Subcutaneous adipose tissue (tissue), 4 donors: ENCODE measurements around the gene HLA-DQB1. TPM values are rescaled to one million over a fixed set of nuclear protein-coding genes. Genes with fewer than 3 reads are reported as not detected.

Experiments used
- total RNA-seq, 4 donors: library from RNA; depleted of rRNA; stranded (reverse); fragments of >200 nt; gene quantifications; one replicate each; pipeline ENCODE4 v1.1.0, GENCODE V29; 2016
- TF ChIP-seq, protein P1 (sequence below): fragments of 450-650 bp; IDR thresholded peaks from one replicate; pipeline ENCODE4 v1.5.1; 2016; ENCODE audit warnings: low read depth, mild to moderate bottlenecking, control low read depth, antibody characterized with exemption, moderate library complexity

Gene HLA-DQB1
- total RNA-seq, 4 donors from 2014 or later, result 2.8 to 15.8 (median 7.5) TPM

DNA sequence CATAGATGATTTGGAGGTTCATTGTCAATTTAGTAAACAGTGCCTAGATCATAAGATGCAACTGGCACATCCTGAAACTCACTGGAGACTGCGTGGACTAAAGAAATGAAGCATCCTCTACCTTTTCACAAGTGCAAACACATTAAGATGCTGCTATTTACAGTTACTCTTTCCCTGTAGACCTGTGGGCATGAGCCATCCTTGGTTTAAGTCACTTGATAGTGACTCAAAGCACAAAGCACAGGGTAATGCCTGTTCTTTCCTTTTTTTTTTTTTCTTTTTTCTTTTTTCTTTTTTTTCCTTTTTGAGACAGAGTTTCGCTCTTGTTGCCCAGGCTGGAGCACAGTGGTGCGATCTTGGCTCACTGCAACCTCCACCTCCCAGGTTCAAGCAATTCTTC, 39.2 kb downstream of the HLA-DQB1 start:
- TF ChIP-seq, protein P1, sequence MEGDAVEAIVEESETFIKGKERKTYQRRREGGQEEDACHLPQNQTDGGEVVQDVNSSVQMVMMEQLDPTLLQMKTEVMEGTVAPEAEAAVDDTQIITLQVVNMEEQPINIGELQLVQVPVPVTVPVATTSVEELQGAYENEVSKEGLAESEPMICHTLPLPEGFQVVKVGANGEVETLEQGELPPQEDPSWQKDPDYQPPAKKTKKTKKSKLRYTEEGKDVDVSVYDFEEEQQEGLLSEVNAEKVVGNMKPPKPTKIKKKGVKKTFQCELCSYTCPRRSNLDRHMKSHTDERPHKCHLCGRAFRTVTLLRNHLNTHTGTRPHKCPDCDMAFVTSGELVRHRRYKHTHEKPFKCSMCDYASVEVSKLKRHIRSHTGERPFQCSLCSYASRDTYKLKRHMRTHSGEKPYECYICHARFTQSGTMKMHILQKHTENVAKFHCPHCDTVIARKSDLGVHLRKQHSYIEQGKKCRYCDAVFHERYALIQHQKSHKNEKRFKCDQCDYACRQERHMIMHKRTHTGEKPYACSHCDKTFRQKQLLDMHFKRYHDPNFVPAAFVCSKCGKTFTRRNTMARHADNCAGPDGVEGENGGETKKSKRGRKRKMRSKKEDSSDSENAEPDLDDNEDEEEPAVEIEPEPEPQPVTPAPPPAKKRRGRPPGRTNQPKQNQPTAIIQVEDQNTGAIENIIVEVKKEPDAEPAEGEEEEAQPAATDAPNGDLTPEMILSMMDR, result no peak

DNA sequence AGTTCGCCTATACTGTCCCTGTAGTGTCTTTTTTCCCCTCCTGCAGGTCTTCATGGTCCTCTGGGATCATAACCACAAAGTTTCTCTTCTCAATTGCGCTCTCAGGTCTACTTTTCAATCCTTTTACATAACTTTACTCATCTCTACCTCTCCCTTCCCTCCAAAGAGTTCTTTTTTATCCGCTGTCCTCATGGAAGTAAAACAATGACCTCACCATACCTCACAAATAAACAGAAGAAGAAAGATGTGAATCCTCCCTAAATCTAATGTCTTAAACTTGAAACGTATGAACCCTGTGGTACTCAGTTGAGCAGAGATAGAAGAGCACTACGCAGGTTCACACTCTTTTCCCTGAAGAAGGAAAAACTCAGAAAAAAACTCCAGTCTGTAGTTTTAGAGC, 41.3 kb downstream of the HLA-DQB1 start:
- TF ChIP-seq, protein P1, result no peak

DNA sequence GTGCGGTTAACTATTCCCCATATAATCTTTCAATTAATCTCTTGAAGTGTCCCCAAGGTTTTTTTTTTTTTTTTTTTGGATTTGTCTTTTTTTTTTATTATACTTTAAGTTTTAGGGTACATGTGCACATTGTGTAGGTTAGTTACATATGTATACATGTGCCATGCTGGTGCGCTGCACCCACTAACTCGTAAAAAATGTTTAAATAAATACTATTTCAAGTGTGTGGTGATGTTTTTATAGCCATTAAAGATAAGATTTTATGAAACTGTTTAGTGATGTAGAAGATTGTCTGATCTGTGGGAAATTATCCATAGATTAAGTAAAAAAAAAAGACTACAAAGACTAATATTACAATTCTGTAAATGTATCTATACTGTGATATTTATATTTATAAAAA, 41.9 kb downstream of the HLA-DQB1 start:
- TF ChIP-seq, protein P1, result no peak

DNA sequence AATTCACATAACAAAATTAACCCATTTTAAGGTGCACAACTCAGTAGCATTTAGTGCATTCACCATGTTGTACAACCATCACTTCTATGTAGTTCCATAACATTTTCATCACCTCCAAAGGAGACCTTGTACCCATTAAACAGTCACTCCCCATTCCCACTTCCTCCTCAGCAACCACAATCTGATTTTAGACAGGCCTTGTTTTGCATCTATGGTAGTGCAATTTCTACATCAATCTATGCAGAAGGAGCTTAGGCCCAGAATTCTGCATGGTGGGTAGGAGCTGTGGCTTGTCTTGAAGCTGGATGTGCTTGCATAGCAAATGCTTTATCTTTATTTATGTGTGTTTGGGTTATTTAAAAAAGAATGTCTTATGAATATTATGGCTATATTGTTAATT, 42.8 kb downstream of the HLA-DQB1 start:
- TF ChIP-seq, protein P1, result no peak

- TF ChIP-seq, protein P1, result no peak
Observed at GRCh38 chr6:32622545-32623401, 43.7 kb downstream of the HLA-DQB1 start.

DNA sequence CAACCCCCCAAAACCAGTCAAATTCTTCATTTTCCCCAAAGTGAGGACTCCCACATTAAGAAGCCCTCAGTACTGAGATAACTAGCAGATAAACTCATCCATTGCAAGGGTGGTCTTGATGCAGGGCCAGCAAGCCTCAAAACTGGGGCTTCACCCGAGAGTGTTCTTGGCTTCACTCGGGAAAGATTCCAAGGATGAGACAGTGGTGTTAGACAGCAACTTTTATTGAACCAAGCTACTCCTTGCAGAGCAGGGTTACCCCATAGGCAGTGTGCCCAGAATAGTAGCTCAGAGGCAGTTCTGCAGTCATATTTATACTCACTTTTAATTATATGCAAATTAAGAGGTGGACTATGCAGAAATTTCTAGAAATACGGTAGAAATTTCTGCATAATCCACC, 45.1 kb downstream of the HLA-DQB1 start:
- TF ChIP-seq, protein P1, result no peak

DNA sequence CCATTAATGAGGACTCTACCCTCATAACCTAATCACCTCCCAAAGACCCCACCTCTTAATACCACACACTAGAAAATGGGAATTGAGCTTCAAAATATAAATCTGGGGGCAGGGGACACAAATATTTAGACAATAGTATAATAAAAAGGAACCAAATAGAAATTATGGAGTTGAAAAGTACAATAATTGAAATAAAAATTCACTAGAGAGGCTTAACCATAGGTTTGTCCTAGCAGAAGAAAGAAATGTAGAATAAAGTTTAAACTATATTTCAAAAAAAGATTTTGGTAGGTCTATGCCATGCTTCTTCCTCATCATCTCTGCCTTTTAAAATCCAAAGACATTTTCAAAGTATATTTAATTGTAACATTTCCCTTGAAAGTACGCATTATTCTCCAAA, 48.7 kb downstream of the HLA-DQB1 start:
- TF ChIP-seq, protein P1, result no peak
